Uterus (tissue), 2 donors: ENCODE measurements around the gene ERCC1.

Source experiments
- CTCF ChIP-seq, 4 experiments: fragments of 200-600 bp in 2 of 4; fragments of 450-650 bp in 2 of 4; sonication (generic) in 2 of 4; IDR thresholded peaks; one replicate each; pipeline ENCODE4 v1.5.1; 2016 to 2019; ENCODE audit warnings: antibody characterized with exemption in 4 of 4, mild to moderate bottlenecking in 2 of 4, moderate library complexity in 1 of 4
- POLR2A ChIP-seq, 2 donors: fragments of 450-650 bp; IDR thresholded peaks; one replicate each; pipeline ENCODE4 v1.6.1; 2016; ENCODE audit warnings: antibody characterized with exemption in 2 of 2, mild to moderate bottlenecking in 1 of 2, moderate library complexity in 1 of 2

GRCh38 chr19:45451131-45451849 is 27.6 kb upstream of the ERCC1 start:
- TF ChIP-seq CTCF (IDR thresholded peaks at IDR 0.05), result no peak
- no peak for TF ChIP-seq POLR2A (IDR thresholded peaks at IDR 0.05)
